ENCODE measurements around the gene DDX49. TPM values are rescaled to one million over a fixed set of nuclear protein-coding genes. Genes with fewer than 3 reads are reported as not detected.
A peak's percentile ranks its signal among the peaks of the same experiment; 100 is the strongest.

The DDX49 gene
- total RNA-seq, 2 experiments from 2014 or later: 61.0 to 61.6 TPM

GRCh38 chr19:18879579-18880373 lies 39.7 kb upstream of the DDX49 start:
- TF ChIP-seq, protein P1, sequence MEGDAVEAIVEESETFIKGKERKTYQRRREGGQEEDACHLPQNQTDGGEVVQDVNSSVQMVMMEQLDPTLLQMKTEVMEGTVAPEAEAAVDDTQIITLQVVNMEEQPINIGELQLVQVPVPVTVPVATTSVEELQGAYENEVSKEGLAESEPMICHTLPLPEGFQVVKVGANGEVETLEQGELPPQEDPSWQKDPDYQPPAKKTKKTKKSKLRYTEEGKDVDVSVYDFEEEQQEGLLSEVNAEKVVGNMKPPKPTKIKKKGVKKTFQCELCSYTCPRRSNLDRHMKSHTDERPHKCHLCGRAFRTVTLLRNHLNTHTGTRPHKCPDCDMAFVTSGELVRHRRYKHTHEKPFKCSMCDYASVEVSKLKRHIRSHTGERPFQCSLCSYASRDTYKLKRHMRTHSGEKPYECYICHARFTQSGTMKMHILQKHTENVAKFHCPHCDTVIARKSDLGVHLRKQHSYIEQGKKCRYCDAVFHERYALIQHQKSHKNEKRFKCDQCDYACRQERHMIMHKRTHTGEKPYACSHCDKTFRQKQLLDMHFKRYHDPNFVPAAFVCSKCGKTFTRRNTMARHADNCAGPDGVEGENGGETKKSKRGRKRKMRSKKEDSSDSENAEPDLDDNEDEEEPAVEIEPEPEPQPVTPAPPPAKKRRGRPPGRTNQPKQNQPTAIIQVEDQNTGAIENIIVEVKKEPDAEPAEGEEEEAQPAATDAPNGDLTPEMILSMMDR (IDR thresholded peaks at IDR 0.05): no peak
- Mint-ChIP-seq H3K27ac (no peak overlapping the region), H3K9me3 (no peaks in the 10 kb centered on the region), H3K36me3 (ENCODE audit: low read depth) (no peaks in the 10 kb centered on the region), H3K4me3 (no peak overlapping the region), H3K27me3 (no peaks in the 10 kb centered on the region), H3K4me1 (ENCODE audit: low read depth) (no peaks in the 10 kb centered on the region)
- intact Hi-C loops (cut with micrococcal nuclease): no loop called here
- CTCF ChIA-PET: interaction anchor here (1.5 kb wide), 1 partner anchor 12 kb away, joined by 4 read pairs; no protein-coding TSS in a partner anchor
- ATAC-seq (peak; percentile 76), DNase-seq (peak; percentile 52)
- POLR2A ChIA-PET: interaction anchor here (0.8 kb wide), 1 partner anchor 31 kb away, joined by 3 read pairs; no protein-coding TSS in a partner anchor

- POLR2A ChIA-PET: interaction anchor here (1.1 kb wide), 1 partner anchor 38 kb away, joined by 3 read pairs; the partner anchor contains the start of genes COPE and DDX49
- Mint-ChIP-seq H3K4me3 (no peak overlapping the region), H3K9me3 (no peaks in the 10 kb centered on the region), H3K36me3 (ENCODE audit: low read depth) (no peaks in the 10 kb centered on the region), H3K27me3 (no peaks in the 10 kb centered on the region), H3K27ac (no peak overlapping the region), H3K4me1 (ENCODE audit: low read depth) (no peaks in the 10 kb centered on the region)
- CTCF ChIA-PET: interaction anchor here (1.1 kb wide), 1 partner anchor 106 kb away, joined by 3 read pairs; no protein-coding TSS in a partner anchor
- DNase-seq (no peak), ATAC-seq (no peak)
- TF ChIP-seq, protein P1 (IDR thresholded peaks at IDR 0.05): no peak
- intact Hi-C loops (cut with micrococcal nuclease): no loop called here
These were observed 38.0 kb upstream of the DDX49 start for GRCh38 chr19:18881491-18881890.

DNA sequence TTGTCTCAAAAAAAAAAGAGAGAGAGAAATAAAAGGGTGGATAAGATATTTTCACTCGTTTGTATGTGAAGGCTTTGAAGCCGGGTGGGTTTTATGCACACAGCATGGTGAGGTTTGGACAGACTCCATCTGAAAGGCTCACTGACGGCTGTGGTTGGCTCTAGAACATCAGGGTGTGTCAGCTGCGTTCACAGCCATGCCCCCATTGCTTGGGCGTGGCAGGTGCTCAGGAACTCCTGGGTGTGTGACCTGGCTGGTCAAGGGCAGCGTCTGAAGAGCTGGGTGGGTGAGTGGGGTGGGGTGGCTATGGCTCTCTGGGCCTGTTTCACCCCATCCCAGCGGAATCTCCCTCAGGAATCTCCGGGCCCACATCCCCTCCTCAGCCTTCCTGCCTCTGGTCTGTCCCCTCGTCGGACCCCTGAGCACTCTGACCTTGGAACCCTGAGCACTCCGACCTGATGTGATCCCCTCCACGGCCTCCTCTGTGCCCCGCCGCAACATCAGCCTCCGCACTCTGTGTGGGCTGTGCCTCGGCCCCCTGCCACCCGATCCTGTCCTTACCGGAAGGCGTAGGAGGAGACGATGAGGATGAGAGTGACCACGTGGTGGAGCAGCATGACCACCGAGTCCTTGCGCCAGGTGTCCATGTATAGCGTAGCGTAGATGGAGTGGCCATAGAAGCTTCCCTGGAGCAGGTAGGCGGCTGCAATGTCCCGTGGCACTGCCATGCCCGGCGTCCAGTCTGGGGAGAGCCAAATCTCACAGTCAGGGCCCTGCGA lies 35.8 kb upstream of the DDX49 start:
- ChIA-PET CTCF (interaction anchor here (1.2 kb wide), 1 partner anchor 18 kb away, joined by 3 read pairs; no protein-coding TSS in a partner anchor), POLR2A (interaction anchor here (0.7 kb wide), 1 partner anchor 101 kb away, joined by 3 read pairs; no protein-coding TSS in a partner anchor)
- DNase-seq (no peak), ATAC-seq (no peak)
- Mint-ChIP-seq H3K4me1 (ENCODE audit: low read depth) (no peaks in the 10 kb centered on the region), H3K27me3 (no peaks in the 10 kb centered on the region), H3K36me3 (ENCODE audit: low read depth) (no peaks in the 10 kb centered on the region), H3K9me3 (no peaks in the 10 kb centered on the region), H3K27ac (no peak overlapping the region), H3K4me3 (no peak overlapping the region)
- intact Hi-C loops (cut with micrococcal nuclease): no loop called here
- TF ChIP-seq, protein P1 (IDR thresholded peaks at IDR 0.05): no peak

GRCh38 chr19:18886972-18887371 lies 32.5 kb upstream of the DDX49 start:
- no peaks in the 10 kb centered on the region for H3K4me1 Mint-ChIP-seq (ENCODE audit: low read depth)
- H3K27ac Mint-ChIP-seq: no peak overlapping the region
- TF ChIP-seq, protein P1 (IDR thresholded peaks at IDR 0.05): no peak
- H3K27me3 Mint-ChIP-seq: no peaks in the 10 kb centered on the region
- no peaks in the 10 kb centered on the region for H3K9me3 Mint-ChIP-seq
- no peak for ATAC-seq
- intact Hi-C loops (cut with micrococcal nuclease): no loop called here
- ChIA-PET POLR2A (no interaction called here), CTCF (no interaction called here)
- no peak for DNase-seq
- no peak overlapping the region for H3K4me3 Mint-ChIP-seq
- H3K36me3 Mint-ChIP-seq (ENCODE audit: low read depth): no peaks in the 10 kb centered on the region
